AG04450 (cell line): ENCODE data around the gene BAIAP2L1. TPM values are rescaled to one million over a fixed set of nuclear protein-coding genes. Genes with fewer than 3 reads are reported as not detected.

ENCODE experiments used
- CTCF ChIA-PET: fragments of 300-600, 350-600 bp; formaldehyde crosslinking; extraction: SDS; loops from one replicate; lab custom pipeline; 2022; ENCODE audit warnings: antibody characterized with exemption, inconsistent platforms; lab: Charles Lee
- POLR2A ChIA-PET: fragments of 350-600 bp; formaldehyde crosslinking; extraction: SDS; loops from one replicate; lab custom pipeline; 2021; ENCODE audit warnings: antibody characterized with exemption, inconsistent platforms; lab: Yijun Ruan, JAX
- DNase-seq: peaks from one replicate; pipeline ENCODE4 v3.0.0-alpha.2; 2011; ENCODE audit warnings: low read depth, low spot score
- H3K27ac ChIP-seq: one replicate; pipeline ENCODE4 v1.5.1; 2012; ENCODE audit warnings: low read depth, low read length, control low read depth
- H3K27me3 ChIP-seq: one replicate; pipeline ENCODE4 v1.6.0; 2012; ENCODE audit warnings: low read length; ENCODE audit not compliant: control insufficient read depth, insufficient read depth
- H3K4me3 ChIP-seq: 2 replicates; pipeline ENCODE4 v1.5.1; 2011; ENCODE audit warnings: mild to moderate bottlenecking, low read depth, low read length, control low read depth
- H3K9me3 ChIP-seq: 2 replicates; pipeline ENCODE4 v1.5.1; 2012; ENCODE audit warnings: low read length; ENCODE audit not compliant: control insufficient read depth, insufficient read depth
- CTCF ChIP-seq: IDR thresholded peaks from 2 replicates; pipeline ENCODE4 v1.5.1; 2011; ENCODE audit warnings: low read depth, low read length, control low read depth, inconsistent platforms
- polyA plus RNA-seq: library from polyadenylated mRNA; depleted of rRNA; stranded (reverse); fragments of >200 nt; gene quantifications from 2 replicates; pipeline ENCODE4 v1.2.3, GENCODE V29; 2011

The BAIAP2L1 gene
- polyA plus RNA-seq, 1 experiment = 3.9 TPM

- ChIA-PET POLR2A (no interaction called here), CTCF (no interaction called here)
- DNase-seq = no peak
- Histone ChIP-seq H3K27ac (no peak overlapping the region), H3K9me3 (no peaks in the 10 kb centered on the region; the same call in 1 of the 2 replicates), H3K4me3 (no peak overlapping the region), H3K27me3 (no peaks in the 10 kb centered on the region)
- TF ChIP-seq CTCF = no peak
Observed at GRCh38 chr7:98288064-98288823, 112.6 kb downstream of the BAIAP2L1 start.

GRCh38 chr7:98287486-98287959 is 113.4 kb downstream of the BAIAP2L1 start:
- CTCF ChIA-PET = no interaction called here

GRCh38 chr7:98286701-98287485 is 114.0 kb downstream of the BAIAP2L1 start:
- ChIA-PET CTCF (no interaction called here), POLR2A (no interaction called here)
- Histone ChIP-seq H3K27me3 (no peaks in the 10 kb centered on the region), H3K9me3 (no peaks in the 10 kb centered on the region; the same call in 1 of the 2 replicates), H3K4me3 (no peak overlapping the region), H3K27ac (no peak overlapping the region)
- DNase-seq = no peak
- TF ChIP-seq CTCF = no peak

More at GRCh38 chr7:98287486-98287959, 113.4 kb downstream of the BAIAP2L1 start:
- no peak for DNase-seq
- H3K27ac ChIP-seq = no peak overlapping the region
- TF ChIP-seq CTCF = no peak
- H3K27me3 ChIP-seq = no peaks in the 10 kb centered on the region
- H3K9me3 ChIP-seq = no peaks in the 10 kb centered on the region; the same call in 1 of the 2 replicates
- POLR2A ChIA-PET = no interaction called here
- H3K4me3 ChIP-seq = no peak overlapping the region

GRCh38 chr7:98286093-98286539 is 114.8 kb downstream of the BAIAP2L1 start:
- no peak for DNase-seq
- H3K9me3 ChIP-seq = no peaks in the 10 kb centered on the region; the same call in 1 of the 2 replicates
- POLR2A ChIA-PET = no interaction called here
- H3K4me3 ChIP-seq = no peak overlapping the region
- CTCF ChIA-PET = interaction anchor here (1.0 kb wide), 1 partner anchor 8 kb away, joined by 5 read pairs; no protein-coding TSS in a partner anchor
- H3K27ac ChIP-seq = peak overlapping the region; percentile 11
- no peaks in the 10 kb centered on the region for H3K27me3 ChIP-seq
- TF ChIP-seq CTCF = no peak
